ENCODE results near the gene DCLK2. TPM values are rescaled to one million over a fixed set of nuclear protein-coding genes. Genes with fewer than 3 reads are reported as not detected.

The DCLK2 gene
- total RNA-seq, 1 experiment from 2014 or later, result 2.9 TPM

DNA sequence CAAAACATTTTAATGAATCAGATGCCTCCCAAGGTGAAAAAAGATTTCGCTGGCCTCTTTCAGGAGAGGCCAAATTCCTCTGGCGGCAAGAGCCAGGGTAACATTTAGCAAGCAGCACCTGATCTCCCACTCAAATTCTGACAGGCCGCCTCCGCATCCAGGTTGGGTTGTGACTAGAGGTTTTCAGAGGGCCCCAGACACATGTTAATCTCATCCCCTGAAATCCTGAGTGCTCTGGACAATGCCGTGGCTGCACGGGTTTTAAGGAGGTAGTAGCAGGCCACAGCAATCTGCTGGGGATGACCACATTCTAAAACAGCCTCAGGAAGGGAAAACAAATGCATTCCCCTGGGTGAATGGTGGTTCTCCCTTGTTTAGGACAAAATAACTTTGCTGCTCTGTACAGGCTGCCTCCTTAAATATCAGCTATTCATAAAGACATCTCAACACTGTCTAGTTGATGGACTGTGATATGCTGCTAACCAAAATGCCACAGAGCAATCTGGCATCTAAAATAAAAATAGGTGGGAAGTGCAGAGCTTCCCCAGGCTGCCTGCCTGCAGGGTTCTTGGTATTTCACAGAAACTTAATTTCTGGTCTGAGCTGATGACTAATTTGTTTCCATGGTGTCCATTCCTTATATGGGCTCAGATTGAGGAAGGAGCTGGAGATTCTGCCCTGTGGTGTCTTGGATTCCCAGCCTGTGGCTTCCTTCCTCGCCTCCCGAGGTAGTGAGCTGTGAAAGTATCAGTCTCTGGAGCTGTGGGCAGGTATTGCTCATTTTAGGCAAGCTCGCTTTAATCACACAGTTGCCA is 202.0 kb downstream of the DCLK2 start:
- Histone ChIP-seq H3K36me3 (ENCODE audit: control insufficient read depth, insufficient read depth, low read length) (no peaks in the 10 kb centered on the region; the same call in 1 of the 2 replicates), H3K9me3 (no peaks in the 10 kb centered on the region), H3K27me3 (replicated peaks; ENCODE audit: control insufficient read depth, insufficient read depth, low read length) (no peaks in the 10 kb centered on the region), H3K4me3 (ENCODE audit: low read depth, low read length) (no peak overlapping the region), H3K4me1 (no peaks in the 10 kb centered on the region)
- CTCF ChIA-PET, result no interaction called here
- no peak overlapping the region for H3K27ac Mint-ChIP-seq (ENCODE audit: unreplicated experiment)
- POLR2A ChIA-PET, result no interaction called here
- TF ChIP-seq, protein P1, sequence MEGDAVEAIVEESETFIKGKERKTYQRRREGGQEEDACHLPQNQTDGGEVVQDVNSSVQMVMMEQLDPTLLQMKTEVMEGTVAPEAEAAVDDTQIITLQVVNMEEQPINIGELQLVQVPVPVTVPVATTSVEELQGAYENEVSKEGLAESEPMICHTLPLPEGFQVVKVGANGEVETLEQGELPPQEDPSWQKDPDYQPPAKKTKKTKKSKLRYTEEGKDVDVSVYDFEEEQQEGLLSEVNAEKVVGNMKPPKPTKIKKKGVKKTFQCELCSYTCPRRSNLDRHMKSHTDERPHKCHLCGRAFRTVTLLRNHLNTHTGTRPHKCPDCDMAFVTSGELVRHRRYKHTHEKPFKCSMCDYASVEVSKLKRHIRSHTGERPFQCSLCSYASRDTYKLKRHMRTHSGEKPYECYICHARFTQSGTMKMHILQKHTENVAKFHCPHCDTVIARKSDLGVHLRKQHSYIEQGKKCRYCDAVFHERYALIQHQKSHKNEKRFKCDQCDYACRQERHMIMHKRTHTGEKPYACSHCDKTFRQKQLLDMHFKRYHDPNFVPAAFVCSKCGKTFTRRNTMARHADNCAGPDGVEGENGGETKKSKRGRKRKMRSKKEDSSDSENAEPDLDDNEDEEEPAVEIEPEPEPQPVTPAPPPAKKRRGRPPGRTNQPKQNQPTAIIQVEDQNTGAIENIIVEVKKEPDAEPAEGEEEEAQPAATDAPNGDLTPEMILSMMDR (IDR thresholded peaks at IDR 0.05; ENCODE audit: insufficient read depth in 1 of 2, low read depth in 1 of 2, low read length in 1 of 2, severe bottlenecking in 1 of 2, unreplicated experiment in 1 of 2), result no peak
- no peak for DNase-seq
- no peaks in the 10 kb centered on the region for H3K27me3 Mint-ChIP-seq (ENCODE audit: insufficient read depth, unreplicated experiment)
- intact Hi-C loops (cut with micrococcal nuclease; ENCODE audit: unreplicated experiment), result no loop called here
- H3K36me3 Mint-ChIP-seq (ENCODE audit: insufficient read depth, unreplicated experiment), result peaks cover 32% of the 10 kb centered on the region
- H3K9me3 Mint-ChIP-seq (ENCODE audit: unreplicated experiment), result no peaks in the 10 kb centered on the region
- BruUV-seq (replicated peaks), result no TSS peak
- H3K4me1 Mint-ChIP-seq (ENCODE audit: low read depth, unreplicated experiment), result no peaks in the 10 kb centered on the region
- H3K4me3 Mint-ChIP-seq (ENCODE audit: unreplicated experiment), result no peak overlapping the region

DNA sequence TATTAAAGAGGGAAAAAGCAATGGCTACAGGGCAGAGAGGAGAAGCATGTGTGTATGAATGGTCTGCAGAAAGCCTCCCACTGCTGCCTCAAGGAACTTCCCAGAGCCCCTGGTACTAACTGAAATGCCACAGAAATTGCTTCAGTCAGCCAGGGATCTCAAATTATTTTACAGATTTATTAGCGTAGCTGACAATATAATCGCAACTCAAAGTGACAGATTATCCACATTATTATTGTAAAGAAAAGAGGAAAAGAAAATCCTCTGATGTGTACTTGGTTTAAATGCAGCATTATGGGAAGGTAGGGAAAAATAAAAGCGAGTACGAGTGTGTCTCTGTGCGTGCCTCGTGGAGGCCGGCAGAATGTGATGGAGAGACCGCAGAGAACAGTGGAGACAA is 202.7 kb downstream of the DCLK2 start:
- Mint-ChIP-seq H3K4me3 (ENCODE audit: unreplicated experiment) (no peak overlapping the region), H3K27me3 (ENCODE audit: insufficient read depth, unreplicated experiment) (no peaks in the 10 kb centered on the region), H3K27ac (ENCODE audit: unreplicated experiment) (no peak overlapping the region), H3K36me3 (ENCODE audit: insufficient read depth, unreplicated experiment) (peaks cover 32% of the 10 kb centered on the region), H3K4me1 (ENCODE audit: low read depth, unreplicated experiment) (no peaks in the 10 kb centered on the region), H3K9me3 (ENCODE audit: unreplicated experiment) (no peaks in the 10 kb centered on the region)
- DNase-seq, result no peak
- Histone ChIP-seq H3K9me3 (no peaks in the 10 kb centered on the region), H3K4me1 (no peaks in the 10 kb centered on the region), H3K36me3 (ENCODE audit: control insufficient read depth, insufficient read depth, low read length) (no peaks in the 10 kb centered on the region; the same call in 1 of the 2 replicates), H3K4me3 (ENCODE audit: low read depth, low read length) (no peak overlapping the region), H3K27me3 (replicated peaks; ENCODE audit: control insufficient read depth, insufficient read depth, low read length) (no peaks in the 10 kb centered on the region)
- TF ChIP-seq, protein P1 (IDR thresholded peaks at IDR 0.05; ENCODE audit: insufficient read depth in 1 of 2, low read depth in 1 of 2, low read length in 1 of 2, severe bottlenecking in 1 of 2, unreplicated experiment in 1 of 2), result no peak
- intact Hi-C loops (cut with micrococcal nuclease; ENCODE audit: unreplicated experiment), result no loop called here
- POLR2A ChIA-PET, result no interaction called here
- CTCF ChIA-PET, result no interaction called here
- BruUV-seq (replicated peaks), result no TSS peak

DNA sequence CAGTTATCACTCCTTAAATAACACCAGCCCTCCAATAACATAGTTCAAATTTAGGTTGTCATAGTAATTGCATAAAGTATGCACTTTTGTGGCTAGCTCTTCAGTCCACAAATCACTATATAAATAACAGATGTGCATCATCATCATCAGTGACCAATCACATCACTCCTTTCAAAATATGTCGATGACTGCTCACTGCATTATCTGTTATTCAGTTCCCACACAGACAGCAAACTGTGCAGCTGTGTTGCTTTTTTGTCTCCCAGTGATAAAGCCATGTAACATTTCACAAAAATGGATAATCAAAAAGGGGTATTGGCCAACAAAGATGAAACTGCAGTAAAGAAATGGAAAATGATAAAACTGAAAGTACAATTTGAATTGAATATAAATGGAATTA is 205.4 kb downstream of the DCLK2 start:
- Mint-ChIP-seq H3K4me1 (ENCODE audit: low read depth, unreplicated experiment) (no peaks in the 10 kb centered on the region), H3K9me3 (ENCODE audit: unreplicated experiment) (no peaks in the 10 kb centered on the region), H3K27me3 (ENCODE audit: insufficient read depth, unreplicated experiment) (no peaks in the 10 kb centered on the region), H3K36me3 (ENCODE audit: insufficient read depth, unreplicated experiment) (peaks cover 20% of the 10 kb centered on the region), H3K27ac (ENCODE audit: unreplicated experiment) (no peak overlapping the region), H3K4me3 (ENCODE audit: unreplicated experiment) (no peak overlapping the region)
- H3K4me1 ChIP-seq, result no peaks in the 10 kb centered on the region
- TF ChIP-seq, protein P1 (IDR thresholded peaks at IDR 0.05; ENCODE audit: insufficient read depth in 1 of 2, low read depth in 1 of 2, low read length in 1 of 2, severe bottlenecking in 1 of 2, unreplicated experiment in 1 of 2), result no peak
- no peaks in the 10 kb centered on the region for H3K36me3 ChIP-seq (ENCODE audit: control insufficient read depth, insufficient read depth, low read length)
- H3K9me3 ChIP-seq, result no peaks in the 10 kb centered on the region
- intact Hi-C loops (cut with micrococcal nuclease; ENCODE audit: unreplicated experiment), result no loop called here
- no peaks in the 10 kb centered on the region for H3K27me3 ChIP-seq (replicated peaks; ENCODE audit: control insufficient read depth, insufficient read depth, low read length)
- no peak overlapping the region for H3K4me3 ChIP-seq (ENCODE audit: low read depth, low read length)
- DNase-seq, result no peak
- no TSS peak for BruUV-seq (replicated peaks)
- POLR2A ChIA-PET, result no interaction called here
- CTCF ChIA-PET, result no interaction called here
